GM18508 (cell line): Measurements from ENCODE around the gene OSMR.

Experiments used
- ATAC-seq: cut with Tn5 transposase; IDR thresholded peaks from one replicate; pipeline ENCODE4 v1.9.1; 2021; ENCODE audit warnings: moderate number of reproducible peaks; ENCODE audit not compliant: insufficient read depth, unreplicated experiment

Gene OSMR

GRCh38 chr5:38845526-38846378 lies at the start of gene OSMR:
TSS of gene OSMR (plus strand) at chr5:38846012. CDS start at chr5:38869045, 23,033 bp downstream.
- no peak for ATAC-seq

DNA sequence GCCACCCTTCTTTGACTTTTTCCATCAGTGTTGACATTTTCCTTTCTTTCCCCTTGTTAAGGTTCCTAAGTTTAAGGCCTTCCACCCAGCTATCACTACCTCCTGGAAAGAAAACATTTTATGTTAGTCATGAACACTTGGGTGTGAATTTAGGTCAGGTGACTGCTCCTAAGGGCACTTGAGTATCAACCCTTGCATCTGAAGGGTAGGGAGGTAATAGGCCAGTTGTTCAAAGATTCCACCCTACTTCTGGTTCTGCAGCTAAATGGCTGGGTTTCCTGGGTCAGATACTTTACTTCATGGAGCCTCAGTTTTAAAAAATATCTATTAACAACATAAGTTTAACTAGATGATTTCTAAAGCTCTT lies 49.1 kb upstream of the OSMR start:
- ATAC-seq, result no peak

DNA sequence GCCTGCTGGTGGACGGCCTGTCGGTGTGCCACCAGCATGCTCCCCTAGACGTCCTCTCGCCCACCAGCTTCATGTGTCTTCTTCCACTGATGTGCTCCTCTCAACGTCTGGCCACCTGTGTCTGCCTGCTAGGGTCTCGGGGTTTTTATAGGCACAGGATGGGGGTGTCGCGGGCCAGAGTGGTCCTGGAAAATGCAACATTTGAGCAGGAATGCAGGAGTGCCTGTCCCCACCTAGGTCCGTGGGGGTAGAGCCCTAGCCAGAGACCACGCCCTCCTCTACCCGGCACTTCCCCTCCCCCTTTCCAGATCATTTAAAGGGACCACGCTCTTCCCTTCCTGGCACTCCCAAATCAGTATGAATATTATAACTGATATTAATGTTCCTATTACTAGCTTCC lies 48.0 kb upstream of the OSMR start:
- ATAC-seq, result no peak

- no peak for ATAC-seq
These were observed 46.0 kb upstream of the OSMR start for GRCh38 chr5:38799556-38800377.

DNA sequence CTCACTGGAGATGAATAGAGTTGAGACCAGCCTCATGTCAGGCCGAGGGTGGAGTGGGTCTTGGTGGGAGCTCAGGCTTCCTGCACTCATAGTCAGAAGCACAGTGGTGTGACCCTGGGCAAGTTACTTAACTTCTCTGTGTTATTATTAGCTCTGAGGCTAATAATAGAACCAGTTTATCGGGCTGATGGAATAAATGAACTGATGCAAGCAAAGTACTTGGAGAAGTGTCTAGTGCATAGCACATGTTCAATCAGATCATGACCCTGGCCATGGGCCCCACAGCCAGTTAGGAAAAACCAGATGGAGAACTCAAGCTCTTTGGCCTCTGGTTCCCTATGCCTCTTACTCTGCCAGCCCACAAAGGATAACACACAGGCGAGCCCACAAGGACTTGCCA lies 45.3 kb upstream of the OSMR start:
- no peak for ATAC-seq

DNA sequence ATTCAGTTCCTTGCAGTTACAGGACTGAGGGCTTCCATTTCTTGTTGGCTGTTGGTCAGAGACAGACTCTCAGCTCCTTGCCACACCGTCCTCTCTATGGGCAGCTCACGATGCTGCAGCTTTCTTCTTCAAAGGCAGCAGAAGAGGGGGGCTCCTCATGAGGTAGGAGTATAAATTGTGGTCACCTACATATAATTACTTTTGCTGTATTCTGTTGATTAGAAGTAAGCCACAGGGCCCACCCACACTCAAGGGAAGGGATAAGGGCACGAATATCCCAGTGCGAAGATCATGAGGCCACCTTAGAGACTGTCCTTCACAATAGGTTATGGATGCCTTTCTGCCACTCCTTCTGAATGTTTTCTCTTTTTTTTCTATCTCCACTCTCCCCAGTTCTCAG lies 43.7 kb upstream of the OSMR start:
- no peak for ATAC-seq

DNA sequence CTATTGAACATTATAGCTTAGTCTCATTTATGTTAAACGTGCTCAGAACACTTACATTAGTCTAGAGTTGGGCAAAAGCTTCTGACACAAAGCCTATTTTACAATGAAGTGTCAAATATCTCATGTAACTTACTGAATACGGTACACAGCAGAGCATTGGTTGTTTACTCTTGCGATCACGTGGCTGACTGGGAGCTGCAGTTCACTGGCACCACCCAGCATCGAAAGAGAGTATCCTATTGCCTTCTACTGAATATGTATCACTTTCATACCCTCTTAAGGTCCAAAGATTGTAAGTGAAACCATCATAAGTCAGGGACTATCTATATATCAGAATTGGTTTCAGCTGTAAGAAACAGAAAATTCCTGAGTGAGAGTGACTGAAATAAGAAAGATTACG lies 42.6 kb upstream of the OSMR start:
- no peak for ATAC-seq

DNA sequence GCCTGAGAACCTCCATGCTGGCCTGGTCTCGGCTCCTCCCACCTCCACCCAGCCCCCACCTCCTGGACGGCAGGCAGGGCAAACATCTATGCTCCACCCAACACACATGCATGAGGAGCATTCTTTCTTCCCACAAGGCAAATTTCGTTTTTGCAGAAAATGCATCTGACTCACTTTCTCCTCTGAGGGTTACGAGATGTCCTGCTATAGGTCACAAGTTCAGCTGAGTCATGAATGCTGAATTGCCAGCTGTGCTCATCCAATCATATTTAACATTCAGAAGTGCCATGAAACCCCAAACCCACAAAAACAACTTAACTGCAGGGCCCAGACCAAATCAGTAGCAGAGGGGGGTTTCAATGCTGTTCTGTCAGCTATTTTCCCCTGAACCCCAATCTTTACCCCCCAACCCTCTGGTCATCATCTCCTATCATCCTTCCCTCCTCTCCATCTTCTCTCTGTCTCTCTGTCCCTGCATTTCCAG lies 39.0 kb upstream of the OSMR start:
- ATAC-seq, result no peak

GRCh38 chr5:38807570-38808483 lies 38.0 kb upstream of the OSMR start:
- no peak for ATAC-seq

- no peak for ATAC-seq
These were observed 37.0 kb upstream of the OSMR start for GRCh38 chr5:38808666-38809343.

DNA sequence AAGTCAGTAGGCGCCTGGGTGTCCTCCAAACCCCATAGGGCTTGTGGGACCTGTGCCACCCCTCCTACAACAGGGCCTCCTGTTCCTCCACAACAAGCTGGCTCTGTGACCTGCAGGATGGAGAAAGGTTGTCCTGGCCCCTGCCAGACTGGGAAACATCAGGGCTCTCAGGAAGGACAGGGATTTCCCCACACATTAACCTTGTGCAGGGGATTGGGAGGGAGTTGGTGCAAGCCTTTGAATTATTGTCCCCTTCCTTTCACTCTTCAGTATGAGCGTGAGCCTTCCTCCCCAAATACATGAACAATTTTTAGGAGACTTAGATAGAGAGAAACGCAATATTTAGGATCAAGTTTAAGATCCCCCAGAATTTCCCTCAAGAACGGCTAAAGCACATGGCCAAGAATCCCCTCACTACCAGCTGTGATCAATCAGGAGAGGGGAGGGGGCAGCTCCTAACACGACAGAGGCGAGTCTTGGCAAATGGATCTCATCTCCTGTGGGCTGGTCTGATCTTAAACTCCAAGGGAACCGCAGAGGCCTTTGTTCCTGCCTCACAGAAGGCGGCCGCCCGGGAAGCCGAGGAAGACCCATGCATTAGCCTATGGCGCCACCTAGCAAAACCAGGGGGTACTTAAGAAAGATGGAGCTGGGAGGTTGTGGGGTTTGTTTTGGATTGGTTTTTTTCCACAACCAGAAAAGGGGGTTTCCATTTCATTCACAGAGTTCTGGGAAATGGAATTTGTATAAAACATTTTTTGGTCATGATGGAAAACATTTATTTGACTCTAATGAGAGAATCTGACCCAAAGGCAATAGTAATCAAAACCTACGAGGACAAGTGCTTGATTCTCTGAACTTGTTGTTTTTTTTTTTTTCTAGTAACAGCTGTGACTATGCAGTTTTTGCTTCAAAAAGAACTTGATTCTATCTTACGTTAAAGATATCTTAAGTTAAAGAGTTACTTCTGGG lies 36.1 kb upstream of the OSMR start:
- ATAC-seq, result no peak

DNA sequence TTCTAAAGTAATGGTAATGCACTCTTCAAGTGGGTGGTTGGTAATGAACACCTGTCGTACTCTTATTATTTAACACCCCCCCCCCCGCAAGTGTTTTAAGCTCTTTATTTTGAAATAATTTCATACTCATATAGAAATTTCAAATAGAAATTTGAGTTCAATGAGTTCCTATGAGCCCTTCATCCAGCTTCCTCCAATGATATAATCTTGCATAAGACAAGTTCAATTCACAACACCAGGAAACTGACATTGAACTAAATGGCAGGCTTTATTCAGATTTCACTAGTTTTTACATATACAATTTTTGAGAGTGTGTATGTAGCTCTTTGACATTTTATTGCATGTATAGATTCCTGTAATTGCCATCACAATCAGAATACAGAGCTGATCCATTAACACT lies 30.9 kb upstream of the OSMR start:
- no peak for ATAC-seq

DNA sequence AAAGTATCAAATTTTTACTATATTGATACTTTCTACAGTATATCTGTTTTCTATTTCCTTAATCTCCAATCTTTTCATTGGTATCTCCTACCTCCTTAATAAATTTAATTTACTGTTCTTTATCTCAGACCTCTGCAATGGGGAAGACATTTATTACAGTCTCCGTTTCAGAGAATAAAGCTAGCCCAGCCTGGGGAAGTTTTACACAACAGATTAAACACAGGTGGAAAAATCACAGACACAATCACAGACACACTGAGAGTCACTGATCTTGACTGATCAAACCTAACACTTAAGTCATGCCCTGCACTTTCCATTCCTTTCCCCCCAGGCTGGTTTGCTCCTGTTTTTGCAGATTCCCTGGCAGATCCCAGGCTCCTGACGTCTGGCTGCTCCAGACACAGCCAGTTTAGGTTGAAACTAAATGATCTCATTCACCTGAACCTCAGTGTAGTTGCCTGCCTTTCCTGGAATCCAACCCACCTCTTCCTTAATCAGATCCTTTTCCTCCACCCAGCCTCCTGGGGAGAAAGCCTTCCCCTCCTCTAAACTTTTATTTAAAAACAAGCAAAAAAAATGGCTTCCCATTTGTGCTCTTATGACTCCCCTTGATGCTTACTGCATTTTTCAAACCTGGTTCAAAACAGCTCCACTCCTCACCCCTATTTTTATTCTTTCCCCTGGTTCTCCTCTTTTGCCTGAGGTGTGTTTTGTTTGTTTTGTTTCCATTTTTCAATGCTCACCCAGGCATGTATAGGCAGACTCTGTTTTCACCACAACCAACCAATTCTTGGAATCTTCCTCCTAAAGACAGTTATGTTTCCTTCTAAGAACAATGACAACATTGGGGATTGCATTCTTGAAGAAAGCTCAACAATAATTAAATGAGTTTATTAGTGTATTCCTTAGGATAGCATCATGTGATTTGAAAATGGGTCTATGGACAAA lies 29.5 kb upstream of the OSMR start:
- no peak for ATAC-seq

GRCh38 chr5:38821679-38822078 lies 24.1 kb upstream of the OSMR start:
- no peak for ATAC-seq

- ATAC-seq, result no peak
These were observed 22.3 kb upstream of the OSMR start for GRCh38 chr5:38823503-38823902.

GRCh38 chr5:38824821-38825220 lies 21.0 kb upstream of the OSMR start:
- no peak for ATAC-seq

- no peak for ATAC-seq
These were observed 20.3 kb upstream of the OSMR start for GRCh38 chr5:38825494-38825893.

GRCh38 chr5:38827525-38827924 lies 18.3 kb upstream of the OSMR start:
- no peak for ATAC-seq
